NB4 (cell line): Measurements from ENCODE around the gene SMARCAL1.

ENCODE experiments used
- MYC ChIP-seq: IDR thresholded peaks from 2 replicates; pipeline ENCODE4 v1.6.1; 2011; ENCODE audit warnings: low read depth, low read length
- POLR2A ChIP-seq: IDR thresholded peaks from 2 replicates; pipeline ENCODE4 v1.6.1; 2011; ENCODE audit warnings: mild to moderate bottlenecking; ENCODE audit not compliant: insufficient read length; ENCODE audit errors: extremely low read depth
- TF ChIP-seq, protein P1 (sequence below): IDR thresholded peaks from one replicate; pipeline ENCODE4 v1.5.1; 2012; ENCODE audit warnings: low read depth, low read length

DNA sequence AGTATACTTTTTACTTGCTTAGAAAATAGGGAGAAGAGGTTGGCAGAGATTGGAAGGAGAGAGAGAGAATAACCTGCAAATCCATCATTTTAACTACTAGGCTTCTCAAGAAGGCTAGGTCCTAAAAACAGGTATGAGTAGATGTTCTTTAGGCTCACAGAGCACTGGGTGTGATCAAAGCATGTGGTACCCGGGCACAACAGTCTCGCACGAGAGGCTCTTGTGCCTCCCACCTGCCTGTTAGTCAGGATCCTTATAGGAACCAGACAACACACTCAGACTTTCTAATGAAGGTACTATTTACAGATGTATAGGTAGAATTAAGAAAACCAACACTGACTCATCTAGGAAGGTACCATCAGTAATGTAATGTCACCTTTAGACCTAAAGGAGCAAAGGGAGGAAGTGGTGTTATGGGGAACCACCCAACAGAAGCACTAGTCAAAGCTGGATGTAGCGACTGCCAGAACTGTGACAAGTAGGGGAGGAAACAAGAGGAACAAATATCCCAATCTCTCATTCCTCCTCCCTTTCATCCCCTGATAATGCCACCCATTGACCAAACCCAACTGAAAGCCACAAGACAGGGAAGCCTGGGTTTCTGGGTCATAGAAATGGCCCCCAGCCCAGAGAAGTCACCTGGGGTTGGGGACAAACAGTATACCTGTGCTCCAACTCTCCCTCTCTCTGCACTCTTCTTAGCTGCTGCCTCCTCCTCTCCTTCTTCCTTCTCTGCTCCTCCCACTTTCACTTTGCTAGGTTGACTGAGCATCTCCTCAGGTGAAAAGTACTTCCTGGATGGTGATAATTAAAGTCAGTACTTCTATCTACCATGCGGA, 24.0 kb upstream of the SMARCAL1 start:
- TF ChIP-seq, protein P1, sequence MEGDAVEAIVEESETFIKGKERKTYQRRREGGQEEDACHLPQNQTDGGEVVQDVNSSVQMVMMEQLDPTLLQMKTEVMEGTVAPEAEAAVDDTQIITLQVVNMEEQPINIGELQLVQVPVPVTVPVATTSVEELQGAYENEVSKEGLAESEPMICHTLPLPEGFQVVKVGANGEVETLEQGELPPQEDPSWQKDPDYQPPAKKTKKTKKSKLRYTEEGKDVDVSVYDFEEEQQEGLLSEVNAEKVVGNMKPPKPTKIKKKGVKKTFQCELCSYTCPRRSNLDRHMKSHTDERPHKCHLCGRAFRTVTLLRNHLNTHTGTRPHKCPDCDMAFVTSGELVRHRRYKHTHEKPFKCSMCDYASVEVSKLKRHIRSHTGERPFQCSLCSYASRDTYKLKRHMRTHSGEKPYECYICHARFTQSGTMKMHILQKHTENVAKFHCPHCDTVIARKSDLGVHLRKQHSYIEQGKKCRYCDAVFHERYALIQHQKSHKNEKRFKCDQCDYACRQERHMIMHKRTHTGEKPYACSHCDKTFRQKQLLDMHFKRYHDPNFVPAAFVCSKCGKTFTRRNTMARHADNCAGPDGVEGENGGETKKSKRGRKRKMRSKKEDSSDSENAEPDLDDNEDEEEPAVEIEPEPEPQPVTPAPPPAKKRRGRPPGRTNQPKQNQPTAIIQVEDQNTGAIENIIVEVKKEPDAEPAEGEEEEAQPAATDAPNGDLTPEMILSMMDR, result no peak
- TF ChIP-seq MYC (no peak), POLR2A (no peak)
